GM12891 (cell line): ENCODE data around the gene GALNT7.

ENCODE experiments used
- POLR2A ChIP-seq: IDR thresholded peaks from 2 replicates; pipeline ENCODE4 v1.6.1; 2011; ENCODE audit warnings: low read depth, low read length, control low read depth
- POLR2AphosphoS5 ChIP-seq: IDR thresholded peaks from 2 replicates; pipeline ENCODE4 v1.6.1; 2011; ENCODE audit warnings: low read depth, low read length, control low read depth
- SPI1 ChIP-seq: IDR thresholded peaks from 2 replicates; pipeline ENCODE4 v1.6.1; 2011; ENCODE audit warnings: low read depth, low read length, control low read depth
- TAF1 ChIP-seq: IDR thresholded peaks from 2 replicates; pipeline ENCODE4 v1.6.1; 2011; ENCODE audit warnings: low read depth, low read length, control low read depth

DNA sequence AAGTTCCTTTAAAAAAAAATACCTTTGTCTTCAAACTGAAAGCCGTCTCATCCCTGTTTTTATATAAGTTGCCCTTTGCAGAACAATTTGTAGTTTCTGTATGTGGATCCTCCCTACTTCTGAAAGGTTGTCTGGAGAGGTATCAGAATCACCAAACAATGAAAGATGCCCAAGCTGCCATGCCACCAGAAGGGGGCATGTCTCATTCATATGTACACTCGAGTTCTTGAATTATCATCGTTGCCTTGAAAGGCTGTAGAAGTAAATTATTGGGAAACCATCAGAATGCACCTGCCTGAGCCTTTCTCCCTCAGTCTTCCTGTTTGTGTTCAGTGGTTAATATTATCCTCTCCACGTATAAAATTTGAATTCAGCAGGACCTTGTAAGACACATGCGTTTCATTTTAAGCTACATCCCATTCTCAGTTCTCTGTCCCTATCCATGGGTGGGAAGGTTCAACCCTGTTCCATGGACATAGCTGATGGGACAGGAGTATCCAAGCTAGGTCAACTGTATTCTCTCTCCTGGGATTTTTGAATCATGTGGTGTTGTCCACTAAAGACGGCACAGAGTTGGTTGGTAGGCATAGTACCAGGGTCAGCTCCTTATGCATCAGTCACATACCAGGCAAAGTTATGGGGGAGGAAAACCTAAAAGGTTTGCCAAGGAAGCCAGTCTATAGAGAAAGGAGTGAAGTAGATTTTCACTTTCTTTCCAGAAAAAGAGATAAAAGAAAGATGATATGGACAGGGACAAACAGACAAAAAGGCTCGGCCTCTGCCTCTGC lies 24.0 kb downstream of the GALNT7 start:
- TF ChIP-seq POLR2AphosphoS5 (no peak), POLR2A (no peak), SPI1 (no peak), TAF1 (no peak)
